Liver (tissue), 9 donors: ENCODE measurements around the gene UBR7. TPM values are rescaled to one million over a fixed set of nuclear protein-coding genes. Genes with fewer than 3 reads are reported as not detected.
A peak's percentile ranks its signal among the peaks of the same experiment; 100 is the strongest.
"Not testable (repeated sequence)": the region's sequence is repeated elsewhere in the genome, so short reads cannot be mapped to it uniquely, and the experiment has no call there.

ENCODE experiments used
- DNase-seq: peaks from one replicate; pipeline ENCODE4 v3.0.0-alpha.2; 2017; ENCODE audit warnings: low spot score
- H3K27ac ChIP-seq, 2 donors: one replicate each; pipeline ENCODE4 v1.7.0; 2013; ENCODE audit warnings: inconsistent platforms in 2 of 2, low read length in 2 of 2, control low read depth in 1 of 2, low read depth in 1 of 2, mild to moderate bottlenecking in 1 of 2
- H3K27me3 ChIP-seq, 4 donors: one replicate each; pipeline versions ENCODE4 v1.6.1 to v1.7.0; 2013; ENCODE audit warnings: low read length in 3 of 4, inconsistent platforms in 1 of 4, mild to moderate bottlenecking in 1 of 4, moderate library complexity in 1 of 4; ENCODE audit not compliant: control insufficient read depth in 4 of 4, insufficient read depth in 4 of 4
- H3K36me3 ChIP-seq, 4 donors: one replicate each; pipeline versions ENCODE4 v1.6.1 to v1.7.0; 2013; ENCODE audit warnings: low read length in 3 of 4, mild to moderate bottlenecking in 3 of 4, low read depth in 1 of 4, moderate library complexity in 1 of 4; ENCODE audit not compliant: control insufficient read depth in 4 of 4, insufficient read depth in 3 of 4
- H3K4me1 ChIP-seq, 4 donors: one replicate each; pipeline versions ENCODE4 v1.6.1 to v1.7.0; 2013; ENCODE audit warnings: low read length in 3 of 4, mild to moderate bottlenecking in 3 of 4, moderate library complexity in 1 of 4; ENCODE audit not compliant: control insufficient read depth in 4 of 4, insufficient read depth in 4 of 4
- H3K4me3 ChIP-seq, 3 donors: one replicate each; pipeline versions ENCODE4 v1.6.1 to v1.7.0; 2013; ENCODE audit warnings: low read length in 3 of 3, control low read depth in 1 of 3, low read depth in 1 of 3, mild to moderate bottlenecking in 1 of 3
- H3K9ac ChIP-seq, 2 donors: one replicate each; pipeline ENCODE4 v1.7.0; 2013; ENCODE audit warnings: low read length in 2 of 2, mild to moderate bottlenecking in 2 of 2, moderate library complexity in 2 of 2, control low read depth in 1 of 2, low read depth in 1 of 2
- H3K9me3 ChIP-seq, 4 donors: one replicate each; pipeline versions ENCODE4 v1.6.1 to v1.7.0; 2013; ENCODE audit warnings: low read length in 3 of 4; ENCODE audit not compliant: control insufficient read depth in 4 of 4
- ATF3 ChIP-seq: IDR thresholded peaks from 2 replicates; pipeline ENCODE4 v1.6.1; 2016; ENCODE audit warnings: antibody characterized with exemption
- CTCF ChIP-seq: fragments of 150-350 bp; IDR thresholded peaks from 2 replicates; pipeline ENCODE4 v1.5.1; 2017; ENCODE audit warnings: improper control_type of control experiment, low read depth, low read length; ENCODE audit not compliant: missing input control
- EGR1 ChIP-seq, 2 donors: IDR thresholded peaks; 2 replicates each; pipeline ENCODE4 v1.6.1; 2016 to 2018; ENCODE audit warnings: antibody characterized with exemption in 2 of 2, low read depth in 2 of 2
- FOXA1 ChIP-seq: IDR thresholded peaks from 2 replicates; pipeline ENCODE4 v1.6.1; 2016; ENCODE audit warnings: antibody characterized with exemption
- FOXA2 ChIP-seq: IDR thresholded peaks from 2 replicates; pipeline ENCODE4 v1.6.1; 2016; ENCODE audit warnings: antibody characterized with exemption
- GABPA ChIP-seq, 2 donors: IDR thresholded peaks in 1 of 2; conservative IDR thresholded peaks in 1 of 2; 2 replicates each; pipeline ENCODE4 v1.6.1; 2016; ENCODE audit warnings: antibody characterized with exemption in 2 of 2, mild to moderate bottlenecking in 1 of 2, moderate library complexity in 1 of 2
- HNF4A ChIP-seq, 2 donors: conservative IDR thresholded peaks; 2 replicates each; pipeline ENCODE4 v1.6.1; 2016; ENCODE audit warnings: antibody characterized with exemption in 2 of 2, mild to moderate bottlenecking in 2 of 2
- HNF4G ChIP-seq: IDR thresholded peaks from 2 replicates; pipeline ENCODE4 v1.6.1; 2016; ENCODE audit warnings: antibody characterized with exemption
- JUND ChIP-seq, 2 donors: IDR thresholded peaks; 2 replicates each; pipeline ENCODE4 v1.6.1; 2016; ENCODE audit warnings: antibody characterized with exemption in 2 of 2
- MAX ChIP-seq: IDR thresholded peaks from 2 replicates; pipeline ENCODE4 v1.6.1; 2016; ENCODE audit warnings: antibody characterized with exemption
- NR2F2 ChIP-seq: IDR thresholded peaks from 2 replicates; pipeline ENCODE4 v1.6.1; 2016; ENCODE audit warnings: antibody characterized with exemption
- RAD21 ChIP-seq, 2 donors: IDR thresholded peaks; 2 replicates each; pipeline ENCODE4 v1.6.1; 2016; ENCODE audit warnings: antibody characterized with exemption in 2 of 2, mild to moderate bottlenecking in 2 of 2
- RXRA ChIP-seq, 2 donors: IDR thresholded peaks; 2 replicates each; pipeline ENCODE4 v1.6.1; 2017 to 2018; ENCODE audit warnings: antibody characterized with exemption in 2 of 2, mild to moderate bottlenecking in 1 of 2
- SP1 ChIP-seq: IDR thresholded peaks from 2 replicates; pipeline ENCODE4 v1.6.1; 2018; ENCODE audit warnings: antibody characterized with exemption, mild to moderate bottlenecking
- TAF1 ChIP-seq: conservative IDR thresholded peaks from 2 replicates; pipeline ENCODE4 v1.6.1; 2016; ENCODE audit warnings: antibody characterized with exemption, mild to moderate bottlenecking
- YY1 ChIP-seq: IDR thresholded peaks from 2 replicates; pipeline ENCODE4 v1.6.1; 2016; ENCODE audit warnings: antibody characterized with exemption, mild to moderate bottlenecking
- WGBS: extraction: QIAGEN DNeasy Blood & Tissue Kit; methylation state at CpG from one replicate; pipeline ENCODE4 v1.1.7; 2013; 5-methylcytosine and 5-hydroxymethylcytosine counted together
- polyA plus RNA-seq, 2 donors: library from polyadenylated mRNA; stranded (reverse) in 1 of 2; unstranded in 1 of 2; fragments of 200-250 nt in 1 of 2; fragments of >200 nt in 1 of 2; fragmentation: Nextera tagmentation in 1 of 2; extraction: Ambion mirVana in 1 of 2; gene quantifications; one replicate each; pipeline versions ENCODE4 v1.2.1 to v1.2.3, GENCODE V29; 2013 to 2015
- total RNA-seq, 2 donors: library from RNA; depleted of rRNA; stranded (reverse); fragments of >200 nt; gene quantifications; one replicate each; pipeline ENCODE4 v1.2.3, GENCODE V29; 2014
- TF ChIP-seq, protein P1 (sequence below): IDR thresholded peaks from 2 replicates; pipeline ENCODE4 v1.6.1; 2016; ENCODE audit warnings: antibody characterized with exemption
- TF ChIP-seq, protein P2 (sequence below): IDR thresholded peaks from 2 replicates; pipeline ENCODE4 v1.6.1; 2016; ENCODE audit warnings: antibody characterized with exemption, mild to moderate bottlenecking
- donor health status: healthy.
- donor health status: healthy.
- donor health status: healthy.
- donor health status: healthy.
- donor health status: healthy.

UBR7 gene
- total RNA-seq (10 to 100 TPM; 12.9 to 44.5 TPM), polyA plus RNA-seq (1 to 10 TPM; 7.0 to 7.6 TPM)

DNA sequence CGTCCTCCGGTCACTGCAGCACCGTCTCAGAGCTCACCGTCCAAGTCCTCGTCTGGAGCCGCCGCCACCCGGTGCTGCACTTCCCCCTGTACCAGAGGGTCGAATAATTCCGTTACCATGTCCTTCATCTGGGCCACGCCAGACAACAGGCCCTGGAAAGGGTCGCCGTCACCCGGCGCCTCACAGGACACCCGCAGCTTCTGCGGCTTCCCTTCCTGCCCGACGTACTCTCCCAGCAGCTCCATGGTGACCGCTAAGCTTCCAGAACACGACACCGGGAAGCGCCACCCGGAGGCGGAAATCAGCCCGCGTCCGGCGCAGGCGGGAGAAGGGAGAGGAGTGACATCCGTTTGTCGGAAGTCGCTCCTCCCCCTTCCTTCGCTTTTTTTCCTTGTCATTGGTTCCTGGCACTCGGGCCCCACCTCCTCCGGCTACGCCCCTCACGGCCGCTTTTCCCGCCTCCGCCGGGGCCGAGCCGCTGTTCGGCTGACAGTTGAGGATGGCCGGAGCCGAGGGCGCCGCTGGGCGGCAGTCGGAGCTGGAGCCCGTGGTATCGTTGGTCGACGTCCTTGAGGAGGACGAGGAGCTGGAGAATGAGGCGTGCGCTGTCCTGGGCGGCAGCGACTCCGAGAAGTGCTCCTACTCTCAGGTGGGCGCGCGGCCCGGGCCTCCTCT lies at the start of gene UBR7, which contains the start of gene GON7:
TSS of gene UBR7 (plus strand) at position 464 of the 675 bp plus-strand sequence. CDS start at position 500, 36 bp downstream.
TSS of gene GON7 (minus strand) at position 273 of the 675 bp plus-strand sequence. CDS start at position 245, 28 bp downstream.
- peak within 1 kb of the TSS; percentile 75 to 93 (median 86) for H3K4me3 ChIP-seq
- peak; percentile 97 for TF ChIP-seq MAX
- TF ChIP-seq HNF4A (conservative IDR thresholded peaks at IDR 0.05) = peak in 1 of 2 donors; percentile 19
- TF ChIP-seq, protein P1, sequence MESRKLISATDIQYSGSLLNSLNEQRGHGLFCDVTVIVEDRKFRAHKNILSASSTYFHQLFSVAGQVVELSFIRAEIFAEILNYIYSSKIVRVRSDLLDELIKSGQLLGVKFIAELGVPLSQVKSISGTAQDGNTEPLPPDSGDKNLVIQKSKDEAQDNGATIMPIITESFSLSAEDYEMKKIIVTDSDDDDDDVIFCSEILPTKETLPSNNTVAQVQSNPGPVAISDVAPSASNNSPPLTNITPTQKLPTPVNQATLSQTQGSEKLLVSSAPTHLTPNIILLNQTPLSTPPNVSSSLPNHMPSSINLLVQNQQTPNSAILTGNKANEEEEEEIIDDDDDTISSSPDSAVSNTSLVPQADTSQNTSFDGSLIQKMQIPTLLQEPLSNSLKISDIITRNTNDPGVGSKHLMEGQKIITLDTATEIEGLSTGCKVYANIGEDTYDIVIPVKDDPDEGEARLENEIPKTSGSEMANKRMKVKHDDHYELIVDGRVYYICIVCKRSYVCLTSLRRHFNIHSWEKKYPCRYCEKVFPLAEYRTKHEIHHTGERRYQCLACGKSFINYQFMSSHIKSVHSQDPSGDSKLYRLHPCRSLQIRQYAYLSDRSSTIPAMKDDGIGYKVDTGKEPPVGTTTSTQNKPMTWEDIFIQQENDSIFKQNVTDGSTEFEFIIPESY = peak; percentile 29
- TF ChIP-seq, protein P2, sequence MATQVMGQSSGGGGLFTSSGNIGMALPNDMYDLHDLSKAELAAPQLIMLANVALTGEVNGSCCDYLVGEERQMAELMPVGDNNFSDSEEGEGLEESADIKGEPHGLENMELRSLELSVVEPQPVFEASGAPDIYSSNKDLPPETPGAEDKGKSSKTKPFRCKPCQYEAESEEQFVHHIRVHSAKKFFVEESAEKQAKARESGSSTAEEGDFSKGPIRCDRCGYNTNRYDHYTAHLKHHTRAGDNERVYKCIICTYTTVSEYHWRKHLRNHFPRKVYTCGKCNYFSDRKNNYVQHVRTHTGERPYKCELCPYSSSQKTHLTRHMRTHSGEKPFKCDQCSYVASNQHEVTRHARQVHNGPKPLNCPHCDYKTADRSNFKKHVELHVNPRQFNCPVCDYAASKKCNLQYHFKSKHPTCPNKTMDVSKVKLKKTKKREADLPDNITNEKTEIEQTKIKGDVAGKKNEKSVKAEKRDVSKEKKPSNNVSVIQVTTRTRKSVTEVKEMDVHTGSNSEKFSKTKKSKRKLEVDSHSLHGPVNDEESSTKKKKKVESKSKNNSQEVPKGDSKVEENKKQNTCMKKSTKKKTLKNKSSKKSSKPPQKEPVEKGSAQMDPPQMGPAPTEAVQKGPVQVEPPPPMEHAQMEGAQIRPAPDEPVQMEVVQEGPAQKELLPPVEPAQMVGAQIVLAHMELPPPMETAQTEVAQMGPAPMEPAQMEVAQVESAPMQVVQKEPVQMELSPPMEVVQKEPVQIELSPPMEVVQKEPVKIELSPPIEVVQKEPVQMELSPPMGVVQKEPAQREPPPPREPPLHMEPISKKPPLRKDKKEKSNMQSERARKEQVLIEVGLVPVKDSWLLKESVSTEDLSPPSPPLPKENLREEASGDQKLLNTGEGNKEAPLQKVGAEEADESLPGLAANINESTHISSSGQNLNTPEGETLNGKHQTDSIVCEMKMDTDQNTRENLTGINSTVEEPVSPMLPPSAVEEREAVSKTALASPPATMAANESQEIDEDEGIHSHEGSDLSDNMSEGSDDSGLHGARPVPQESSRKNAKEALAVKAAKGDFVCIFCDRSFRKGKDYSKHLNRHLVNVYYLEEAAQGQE = peak; percentile 78
- TF ChIP-seq ATF3 = no peak
- TF ChIP-seq RAD21 (IDR thresholded peaks at IDR 0.05) = peak; percentile 49 to 67
- TF ChIP-seq YY1 = peak; percentile 91
- peak; percentile 55 to 56 for TF ChIP-seq RXRA (IDR thresholded peaks at IDR 0.05)
- peak; percentile 45 for TF ChIP-seq NR2F2
- peak; percentile 87 to 98 for TF ChIP-seq GABPA (IDR thresholded peaks at IDR 0.05 in 1 of 2, conservative IDR thresholded peaks at IDR 0.05 in 1 of 2)
- TF ChIP-seq HNF4G = no peak
- peak; percentile 41 for TF ChIP-seq CTCF
- TF ChIP-seq TAF1 = no peak
- TF ChIP-seq FOXA2 = no peak
- peak; percentile 81 for TF ChIP-seq SP1
- peak in 1 of 2 donors; percentile 48 for TF ChIP-seq JUND (IDR thresholded peaks at IDR 0.05)
- TF ChIP-seq EGR1 (IDR thresholded peaks at IDR 0.05; ENCODE audit: low read depth in 2 of 2) = peak; percentile 85 to 91
- no peak for TF ChIP-seq FOXA1
- peak within 1 kb of the TSS; percentile 67 to 81 for H3K27ac ChIP-seq
- no peaks in the 10 kb centered on the region for H3K9me3 ChIP-seq
- no peaks in the 10 kb centered on the region for H3K27me3 ChIP-seq
- peaks cover 9 to 16% (median 14%) of the 10 kb centered on the region in 4 donors for H3K4me1 ChIP-seq
- whole genome bisulfite sequencing = under 1% methylated on average over 65 of the region's 65 CpGs
- peaks cover 0 to 4% (median under 1%) of the 10 kb centered on the region in 4 donors for H3K36me3 ChIP-seq
- DNase-seq = peak; percentile 91
- peak within 1 kb of the TSS; percentile 67 to 97 for H3K9ac ChIP-seq

- 96% methylated on average over 7 of the region's 7 CpGs for WGBS
Observed at GRCh38 chr14:93158349-93158748, 48.7 kb upstream of the UBR7 start.

DNA sequence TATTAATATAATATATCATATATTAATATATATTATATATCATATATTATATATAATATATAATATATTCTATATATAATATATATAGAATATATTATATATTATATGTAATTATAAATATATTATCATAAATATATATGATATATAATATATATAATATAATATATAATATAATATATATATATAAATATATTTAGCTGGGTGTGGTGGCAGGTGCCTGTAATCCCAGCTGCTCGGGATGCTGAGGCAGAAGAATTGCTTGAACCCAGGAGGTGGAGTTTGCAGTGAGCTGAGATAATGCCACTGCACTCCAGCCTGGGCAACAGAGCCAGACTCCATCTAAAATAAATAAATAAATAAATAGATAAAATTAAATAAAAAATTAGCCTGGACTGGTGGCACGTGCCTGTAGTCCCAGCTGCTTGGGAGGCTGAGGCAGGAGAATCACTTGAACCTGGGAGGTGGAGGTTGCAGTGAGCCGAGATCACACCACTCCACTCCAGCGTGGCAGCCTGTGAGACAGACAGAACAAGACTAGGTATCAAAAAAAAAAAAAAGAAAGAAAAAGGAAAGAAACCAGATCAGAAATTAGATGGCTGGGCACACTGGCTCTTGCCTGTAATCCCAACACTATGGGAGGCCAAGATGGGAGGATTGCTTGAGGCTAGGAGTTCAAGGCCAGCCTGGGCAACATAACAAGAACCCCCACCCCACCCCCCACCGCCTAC lies 47.3 kb upstream of the UBR7 start:
- H3K9ac ChIP-seq, H3K27ac ChIP-seq, H3K27me3 ChIP-seq, DNase-seq, H3K36me3 ChIP-seq, H3K4me1 ChIP-seq, H3K9me3 ChIP-seq, H3K4me3 ChIP-seq: not testable (repeated sequence)
- WGBS = 39% methylated on average over 5 of the region's 5 CpGs

More at GRCh38 chr14:93158349-93158748, 48.7 kb upstream of the UBR7 start:
- not testable (repeated sequence) for H3K36me3 ChIP-seq, DNase-seq, H3K27ac ChIP-seq, H3K27me3 ChIP-seq, H3K9me3 ChIP-seq, H3K4me1 ChIP-seq, H3K4me3 ChIP-seq, H3K9ac ChIP-seq
